OCI-M1 (cell line): ENCODE data around the gene TRIM3.

Experiments
- DNase-seq: peaks from one replicate; lab custom pipeline; 2025; lab: John Stamatoyannopoulos, UW

Gene TRIM3

DNA sequence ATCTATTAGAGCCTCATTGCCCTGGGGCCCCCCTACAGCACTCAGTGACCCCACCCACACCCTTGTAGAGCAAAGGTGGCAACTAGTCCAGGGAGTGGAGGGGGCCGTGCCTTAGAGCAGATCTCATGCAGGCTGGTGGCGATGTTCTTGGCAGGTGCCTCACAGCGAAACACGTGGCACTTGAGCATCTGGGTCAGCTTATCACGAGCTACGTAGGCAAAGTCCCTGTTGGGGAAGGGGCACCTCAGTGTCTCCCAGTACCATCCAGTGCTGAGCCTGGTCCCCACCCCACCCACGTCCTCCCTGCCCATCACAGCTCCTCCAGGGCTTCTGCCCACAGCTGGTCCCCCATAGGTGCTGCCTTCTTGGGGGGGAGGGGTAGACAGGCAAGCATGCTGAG, 72.3 kb downstream of the TRIM3 start:
- no peak for DNase-seq

DNA sequence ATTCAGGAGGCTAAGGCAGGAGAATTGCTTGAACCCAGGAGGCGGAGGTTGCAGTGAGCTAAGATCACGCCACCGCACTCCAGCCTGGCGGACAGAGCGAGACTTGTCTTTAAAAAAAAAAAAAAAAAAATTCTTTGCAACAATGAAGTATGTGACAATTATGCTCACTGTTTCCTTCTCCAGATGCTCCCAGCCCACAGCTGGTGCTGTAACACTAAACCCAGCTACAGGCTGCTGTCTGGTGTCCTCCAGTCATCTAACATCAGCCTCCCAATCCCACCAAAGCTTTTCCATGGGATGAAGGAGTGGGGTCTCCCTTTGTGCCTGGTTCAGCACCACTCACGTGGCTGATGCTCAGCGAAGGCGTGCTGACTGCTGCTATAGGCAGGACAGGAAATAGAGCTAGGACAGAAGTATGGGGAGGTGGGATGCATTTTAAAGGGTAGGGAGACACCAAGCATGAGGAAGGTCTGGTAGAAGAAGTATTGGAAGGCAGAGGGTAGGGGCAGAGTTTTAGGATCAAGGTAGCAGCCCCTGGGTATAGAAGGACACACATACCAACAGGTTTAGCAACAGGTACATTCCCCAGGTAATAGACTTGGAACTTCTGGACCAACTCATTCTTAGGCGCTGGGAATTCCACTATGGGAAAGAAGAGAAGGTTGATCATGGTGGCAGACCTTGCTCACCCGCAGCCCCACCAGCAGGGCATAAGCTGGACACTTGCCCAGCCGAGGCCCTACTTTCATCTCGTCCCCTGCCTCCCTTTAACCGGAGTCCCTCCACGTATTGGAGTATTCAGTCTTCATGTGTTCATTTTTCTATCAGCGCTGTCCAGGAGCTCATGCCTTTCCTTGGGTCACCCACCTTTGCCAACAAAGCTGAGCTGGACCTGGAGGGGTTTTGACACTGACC, 73.1 kb downstream of the TRIM3 start:
- DNase-seq: no peak
